Stimulated activated CD8-positive, alpha-beta memory T cell treated with anti-CD3 and anti-CD28 coated beads, Interleukin-12 subunit alpha, Interleukin-12 subunit beta, amount 100 ng/mL, for 1 hour (primary cell): ENCODE data around the gene ATAD3B.
A peak's percentile ranks its signal among the peaks of the same experiment; 100 is the strongest.
"Not testable (repeated sequence)": the region's sequence is repeated elsewhere in the genome, so short reads cannot be mapped to it uniquely, and the experiment has no call there.

Experiments
- DNase-seq: peaks from one replicate; pipeline ENCODE4 v3.0.0-alpha.2; 2020; ENCODE audit warnings: low read depth

Gene ATAD3B

DNA sequence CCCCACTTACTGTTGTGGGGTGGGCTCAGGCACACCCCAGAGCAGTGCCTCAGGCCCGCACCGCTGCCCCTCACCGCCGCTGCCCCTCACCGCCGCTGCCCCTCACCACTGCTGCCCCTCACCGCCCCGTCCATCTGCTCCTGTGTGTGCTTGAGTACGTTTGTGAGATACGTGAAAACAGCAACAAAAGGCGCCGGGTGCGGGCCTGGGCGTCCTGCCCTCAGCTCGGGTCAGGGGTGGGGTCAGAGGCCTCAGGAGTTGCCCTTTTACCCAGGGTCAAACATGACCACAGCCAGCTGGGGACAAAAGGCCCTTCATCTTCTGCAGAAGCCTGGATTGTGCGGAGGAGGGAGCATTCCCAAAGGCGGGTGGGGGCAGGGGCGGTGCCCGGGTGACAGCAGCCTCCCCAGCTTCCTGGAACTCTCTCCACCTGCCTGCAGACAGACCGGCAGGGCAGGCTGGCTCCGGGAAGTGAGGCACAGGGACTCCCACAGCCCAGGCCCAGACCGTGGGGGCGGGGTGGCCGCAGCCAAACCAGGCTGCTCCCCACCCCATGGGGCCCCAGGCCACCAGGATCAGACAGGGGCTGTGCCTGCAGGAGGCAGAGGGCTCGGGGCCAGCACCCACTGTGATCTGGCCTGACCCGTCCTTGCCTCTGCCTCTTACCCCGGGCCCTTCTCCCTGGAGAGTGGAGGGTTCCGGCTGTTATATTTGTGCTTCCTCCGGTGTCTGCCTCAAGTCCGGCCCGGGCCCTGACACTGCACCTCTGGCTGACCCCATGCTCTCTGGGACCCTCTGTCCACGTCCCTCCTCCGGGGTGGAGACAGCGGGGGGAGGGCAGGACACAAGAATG is 38.4 kb upstream of the ATAD3B start:
- DNase-seq: no peak

DNA sequence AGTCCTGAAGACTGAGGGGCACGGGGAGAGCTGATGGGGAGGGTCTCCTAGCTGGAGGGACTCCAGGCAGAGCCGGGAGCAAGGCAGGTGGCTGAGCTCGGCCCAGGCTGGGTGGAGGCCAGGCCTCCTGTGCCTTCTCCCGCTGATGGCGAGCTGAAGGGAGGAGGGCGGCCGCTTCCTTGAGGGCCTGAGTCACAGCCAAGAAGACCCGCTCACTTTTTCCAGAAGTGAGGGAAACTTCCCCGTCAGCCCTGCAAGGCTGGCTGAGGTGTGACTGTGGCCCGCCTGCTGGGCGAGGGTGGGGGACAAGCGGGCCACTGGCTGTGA is 37.8 kb upstream of the ATAD3B start:
- no peak for DNase-seq

DNA sequence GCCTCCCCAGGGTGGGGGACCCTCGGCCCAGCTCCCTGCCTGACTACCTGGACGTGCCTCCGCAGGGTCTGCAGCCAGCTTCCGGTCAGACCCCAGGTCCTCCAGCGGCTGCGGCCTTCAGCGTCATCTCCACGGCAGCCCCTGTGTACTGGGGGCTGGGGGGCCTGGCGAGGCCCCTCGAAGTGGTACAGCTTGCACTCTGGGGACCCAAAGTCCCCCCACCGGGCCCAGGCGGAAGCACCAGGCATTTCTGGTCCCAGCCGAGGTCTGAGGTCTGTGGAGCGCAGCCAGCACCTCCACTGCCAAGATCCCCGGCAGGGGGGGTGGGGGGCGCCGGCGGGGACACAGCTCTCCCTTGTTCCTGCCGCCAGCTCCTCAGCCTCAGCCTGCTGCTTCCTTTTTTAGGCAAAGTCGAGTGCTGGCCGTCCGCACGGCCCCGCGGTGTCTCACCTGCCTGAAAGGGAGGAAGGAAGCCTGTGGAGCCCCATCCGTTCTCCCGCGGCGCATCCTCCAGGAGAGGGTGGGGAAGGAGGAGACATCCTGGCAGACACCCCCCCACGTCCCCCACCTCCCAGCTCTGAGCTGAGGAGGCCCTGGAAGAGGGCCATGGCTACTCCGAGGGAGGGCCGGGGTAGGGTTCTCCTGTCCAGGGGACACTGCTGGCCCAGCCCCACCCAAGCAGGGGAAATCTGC is 37.3 kb upstream of the ATAD3B start:
- DNase-seq: no peak

DNA sequence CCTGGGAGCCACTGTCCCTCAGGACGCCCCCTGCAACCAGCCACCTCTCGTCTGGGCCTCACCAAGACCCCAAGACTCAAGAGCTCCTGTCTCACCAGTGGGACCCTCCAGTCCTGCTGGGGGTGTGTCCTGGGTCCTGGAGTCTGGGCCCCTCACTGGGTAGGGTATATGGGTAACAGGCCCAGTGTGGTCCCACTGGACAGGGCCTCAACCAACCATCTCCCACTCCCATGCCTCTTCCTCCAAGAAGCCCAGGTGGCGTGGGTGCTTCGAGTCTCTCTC is 36.8 kb upstream of the ATAD3B start:
- DNase-seq: no peak

GRCh38 chr1:1435106-1435903 is 36.3 kb upstream of the ATAD3B start, which contains the start of gene VWA1:
Gene VWA1 (plus strand): TSS chr1:1435690. CDS start chr1:1435749, 59 bp downstream.
- DNase-seq: peak; percentile 20

GRCh38 chr1:1435911-1436629 is 35.5 kb upstream of the ATAD3B start:
- DNase-seq: no peak

GRCh38 chr1:1436630-1437032 is 34.9 kb upstream of the ATAD3B start:
- DNase-seq: no peak

GRCh38 chr1:1437033-1437903 is 34.3 kb upstream of the ATAD3B start:
- no peak for DNase-seq

- no peak for DNase-seq
These were observed 33.6 kb upstream of the ATAD3B start for GRCh38 chr1:1437904-1438376.

DNA sequence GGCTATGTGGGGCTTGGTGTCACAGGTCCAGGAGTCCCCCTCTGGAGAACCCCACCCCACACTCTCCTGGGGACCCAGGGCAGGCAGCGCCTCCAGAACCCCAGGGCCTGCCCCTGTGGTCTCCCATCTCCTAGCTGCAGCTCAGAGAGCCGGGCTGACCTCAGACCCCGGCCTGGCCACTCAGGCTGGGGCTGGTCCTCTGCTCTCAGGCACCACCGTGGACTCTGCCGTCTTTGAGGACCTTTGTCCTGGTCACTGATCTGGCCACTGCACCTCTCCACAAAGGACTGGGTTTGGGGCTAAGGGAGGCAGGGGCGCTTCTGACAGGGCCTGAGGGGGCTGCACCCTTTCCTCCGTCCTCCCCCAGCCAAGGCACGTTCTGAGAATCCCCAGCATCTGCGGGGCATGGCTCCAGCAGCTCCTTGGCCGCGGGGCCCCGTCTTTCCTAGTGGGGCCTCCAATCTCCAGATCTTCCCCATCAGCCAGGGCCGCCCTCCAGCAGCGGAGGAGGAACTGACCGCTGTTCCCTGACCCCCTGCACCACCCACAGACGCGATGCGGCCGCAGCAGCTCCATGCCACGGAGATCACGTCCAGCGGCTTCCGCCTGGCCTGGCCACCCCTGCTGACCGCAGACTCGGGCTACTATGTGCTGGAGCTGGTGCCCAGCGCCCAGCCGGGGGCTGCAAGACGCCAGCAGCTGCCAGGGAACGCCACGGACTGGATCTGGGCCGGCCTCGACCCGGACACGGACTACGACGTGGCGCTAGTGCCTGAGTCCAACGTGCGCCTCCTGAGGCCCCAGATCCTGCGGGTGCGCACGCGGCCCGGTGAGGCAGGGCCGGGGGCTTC is 32.8 kb upstream of the ATAD3B start:
- no peak for DNase-seq

DNA sequence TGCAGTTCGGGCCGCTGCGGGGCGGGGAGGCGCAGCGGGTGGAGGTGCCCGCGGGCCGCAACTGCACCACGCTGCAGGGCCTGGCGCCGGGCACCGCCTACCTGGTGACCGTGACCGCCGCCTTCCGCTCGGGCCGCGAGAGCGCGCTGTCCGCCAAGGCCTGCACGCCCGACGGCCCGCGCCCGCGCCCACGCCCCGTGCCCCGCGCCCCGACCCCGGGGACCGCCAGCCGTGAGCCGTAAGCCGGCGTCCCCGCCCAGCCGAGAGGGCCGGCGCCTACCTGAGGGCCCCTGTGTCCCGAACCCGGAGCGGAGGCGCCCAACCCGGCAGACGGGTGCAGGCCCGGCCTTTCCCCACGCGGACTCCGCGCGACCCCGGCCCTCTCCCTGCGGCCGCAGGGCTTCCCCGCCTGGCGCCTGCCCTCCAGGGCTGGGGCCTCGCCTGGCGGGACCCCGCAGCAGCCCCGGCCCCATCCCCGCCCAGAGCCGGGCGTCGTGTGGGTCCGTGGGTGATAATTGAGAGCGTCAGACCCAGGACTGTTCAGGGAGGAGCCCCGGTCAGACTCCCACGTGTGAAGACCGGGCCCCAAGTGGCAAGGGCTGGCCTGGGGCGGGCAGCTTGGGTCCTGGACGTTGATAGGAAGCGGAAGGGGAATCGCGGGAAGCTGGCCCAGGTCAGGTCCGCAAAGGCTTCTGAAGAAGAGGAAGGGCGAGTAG is 31.9 kb upstream of the ATAD3B start:
- DNase-seq: no peak

GRCh38 chr1:1440262-1441001 is 31.1 kb upstream of the ATAD3B start:
- no peak for DNase-seq

GRCh38 chr1:1441002-1441888 is 30.3 kb upstream of the ATAD3B start:
- peak; percentile 29 for DNase-seq

DNA sequence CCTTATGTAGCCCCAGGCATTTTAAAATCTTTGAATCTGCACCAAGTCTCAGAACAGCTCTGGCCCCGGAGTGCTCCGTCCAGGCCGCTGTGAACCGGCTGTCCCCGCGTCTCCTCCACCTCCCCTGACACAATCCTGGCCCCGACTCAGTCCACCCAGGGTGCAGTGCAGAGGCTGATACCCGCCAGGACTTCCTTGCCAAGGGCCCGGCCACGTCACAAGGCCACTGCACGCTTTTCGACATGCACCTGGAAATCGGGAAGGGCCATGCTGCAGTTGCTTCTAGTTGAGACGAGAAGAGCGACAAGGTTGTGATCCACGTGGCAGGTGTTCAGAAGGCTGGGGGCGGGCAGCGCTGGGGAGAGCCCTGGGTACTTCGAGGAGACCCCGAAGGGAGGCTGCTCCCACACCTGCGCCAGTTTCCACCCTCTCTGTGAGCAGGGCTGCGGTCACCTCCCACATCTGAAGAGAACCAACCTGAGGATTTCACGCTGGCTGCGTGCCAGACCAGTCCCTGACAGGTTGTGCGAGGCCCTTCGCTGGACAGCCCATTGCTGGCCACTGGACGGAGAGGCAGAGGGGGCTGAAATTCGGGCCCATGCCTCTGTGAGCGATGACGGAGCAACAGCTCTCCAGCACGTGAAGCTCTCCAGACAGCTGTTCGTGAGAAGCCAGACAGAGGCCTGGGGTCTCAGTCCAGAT is 29.3 kb upstream of the ATAD3B start:
- DNase-seq: no peak

- DNase-seq: not testable (repeated sequence)
These were observed 24.9 kb upstream of the ATAD3B start for GRCh38 chr1:1446631-1447030.

DNA sequence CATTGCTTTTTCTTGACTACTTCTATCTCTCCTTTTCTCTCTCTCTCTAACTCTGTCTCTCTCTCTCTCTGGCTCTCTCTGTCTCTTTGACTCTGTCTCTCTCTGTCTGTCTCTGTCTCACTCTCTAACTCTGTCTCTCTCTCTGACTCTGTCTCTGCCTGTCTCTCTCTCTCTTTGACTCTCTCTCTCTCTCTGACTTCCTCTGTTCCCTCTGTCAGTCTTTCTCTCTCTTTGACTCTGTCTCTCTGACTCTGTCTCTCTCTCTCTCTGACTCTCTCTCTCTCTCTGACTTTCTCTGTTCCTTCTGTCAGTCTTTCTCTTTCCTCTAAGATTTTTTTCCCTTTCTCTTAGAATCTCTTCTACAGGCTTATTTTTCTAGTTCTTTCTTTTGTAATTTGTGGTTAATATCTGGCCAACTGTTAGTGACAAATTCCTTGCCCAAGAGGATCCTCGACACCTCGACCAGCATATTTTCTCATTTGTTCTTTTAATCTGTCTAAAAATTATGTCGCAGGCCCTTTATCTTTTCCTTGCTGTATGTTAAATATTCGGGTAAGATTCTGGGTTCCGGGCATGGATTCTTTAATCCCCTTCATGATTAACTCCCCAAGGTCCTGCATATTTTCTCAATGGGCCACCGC is 22.3 kb upstream of the ATAD3B start, which contains the start of gene ATAD3C:
Gene ATAD3C, plus strand, starts transcription at position 591 of the 641 bp plus-strand sequence. CDS start 995 bp downstream, outside the sequence.
- no peak for DNase-seq
